Head of caudate nucleus (tissue), 42 donors: Measurements from ENCODE around the gene GARNL3.

Experiments used
- DNase-seq, 42 donors: peaks; one replicate each; pipeline versions ENCODE4 v3.0.0 to v3.0.0-alpha.2; 2020 to 2021; ENCODE audit warnings: mixed read lengths in 7 of 42
- intact Hi-C: fragments of 100-400 bp; cut with DNase I; formaldehyde crosslinking; loops from one replicate; pipeline ENCODE4 v1.15.0; 2022

Gene GARNL3

DNA sequence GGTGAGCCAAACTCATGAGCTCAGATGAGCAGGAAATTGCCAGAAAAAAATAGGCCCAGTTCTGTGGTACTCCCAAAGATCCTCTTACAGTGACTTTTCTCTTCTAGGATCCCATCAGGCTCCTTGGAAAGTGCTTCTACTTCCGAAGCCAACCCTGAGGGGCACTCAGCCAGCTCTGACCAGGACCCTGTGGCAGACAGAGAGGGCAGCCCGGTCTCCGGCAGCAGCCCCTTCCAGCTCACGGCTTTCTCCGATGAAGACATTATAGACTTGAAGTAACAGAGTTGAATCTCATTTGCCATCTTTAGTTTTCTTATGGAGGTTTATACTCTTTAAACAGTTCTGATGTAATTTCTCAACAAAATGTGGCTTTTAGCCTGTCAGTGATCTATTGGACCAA is 128.4 kb downstream of the GARNL3 start:
- intact Hi-C loops: no loop called here
- peak in 1 of 42 donors; percentile 18 for DNase-seq

DNA sequence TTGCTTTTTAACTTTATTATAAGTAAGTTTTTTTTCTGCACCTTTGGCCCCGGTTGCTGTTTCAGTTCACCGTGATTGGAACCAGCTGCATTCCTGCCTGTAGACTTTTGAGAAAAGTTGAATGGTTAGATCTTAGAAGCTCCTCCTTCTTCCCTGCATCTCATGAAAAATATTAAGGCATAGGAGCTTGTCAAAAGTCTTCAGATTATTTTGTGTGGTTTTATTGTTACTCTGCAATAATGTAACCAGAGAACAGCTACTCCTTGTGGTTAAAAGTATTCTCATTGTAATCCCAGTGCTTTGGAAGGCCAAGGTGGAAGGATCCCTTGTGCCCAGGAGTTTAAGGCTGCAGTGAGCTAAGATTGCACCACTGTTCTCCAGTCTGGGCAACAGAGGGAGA is 129.1 kb downstream of the GARNL3 start:
- DNase-seq: no peak
- intact Hi-C loops: no loop called here

- DNase-seq: peak in 18 of 42 donors; percentile 12 to 71 (median 43)
- intact Hi-C loops: loop anchor here (5.0 kb wide), 1 partner anchor 168 kb away; no protein-coding TSS in a partner anchor
Observed at GRCh38 chr9:127395497-127396252, 131.1 kb downstream of the GARNL3 start.

- intact Hi-C loops: loop anchor here (5.0 kb wide), 1 partner anchor 169 kb away; no protein-coding TSS in a partner anchor
- peak in 5 of 42 donors; percentile 7 to 28 (median 15) for DNase-seq
Observed at GRCh38 chr9:127396253-127396807, 131.8 kb downstream of the GARNL3 start.

- intact Hi-C loops: loop anchor here (5.0 kb wide), 1 partner anchor 170 kb away; no protein-coding TSS in a partner anchor
- DNase-seq: peak; percentile 97 to 100 (median 100)
Observed at GRCh38 chr9:127396808-127397645, 132.5 kb downstream of the GARNL3 start, which contains the start of gene SLC2A8. SLC2A8 (plus strand) TSS chr9:127397169; CDS start chr9:127397231, 62 bp downstream.

- peak in 35 of 42 donors; percentile 14 to 66 (median 42) for DNase-seq
- intact Hi-C loops: loop anchor here (5.0 kb wide), 1 partner anchor 170 kb away; no protein-coding TSS in a partner anchor
Observed at GRCh38 chr9:127397646-127398274, 133.2 kb downstream of the GARNL3 start.

- intact Hi-C loops: loop anchor here (5.0 kb wide), 1 partner anchor 171 kb away; no protein-coding TSS in a partner anchor
- DNase-seq: no peak
Observed at GRCh38 chr9:127398275-127398647, 133.7 kb downstream of the GARNL3 start.

DNA sequence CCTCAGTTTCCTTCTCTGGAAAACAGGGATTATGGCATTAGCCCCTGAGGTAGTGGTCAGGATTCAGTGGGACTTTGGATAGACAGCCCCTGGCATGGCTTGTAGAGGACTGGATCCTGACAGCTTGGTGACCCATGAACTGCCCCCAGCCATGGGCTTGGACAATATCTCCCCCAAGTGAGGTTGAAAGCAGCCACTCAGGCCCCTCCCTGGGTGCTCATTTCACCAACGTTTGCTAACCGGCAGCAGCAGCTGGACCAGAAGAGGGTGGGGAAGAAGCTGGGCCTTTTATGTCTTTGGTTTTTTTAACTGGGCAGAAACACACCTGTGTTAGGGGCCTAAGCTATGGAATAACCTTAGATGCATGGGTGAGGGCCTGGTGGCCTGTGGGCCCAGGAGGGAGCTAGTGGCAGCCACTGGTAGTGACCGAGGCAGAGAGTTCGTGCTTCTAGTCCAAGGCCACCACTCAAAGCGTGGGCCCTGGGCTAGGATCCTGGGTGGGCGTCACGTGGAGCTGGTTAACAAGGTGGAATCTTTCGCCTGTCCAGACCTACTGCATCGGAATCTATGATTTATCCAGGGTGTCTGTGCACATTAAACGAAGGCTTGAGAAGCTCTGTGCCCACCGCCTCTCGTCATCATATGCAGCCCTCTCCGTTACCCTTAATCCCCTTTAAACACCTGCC is 134.3 kb downstream of the GARNL3 start:
- intact Hi-C loops: loop anchor here (5.0 kb wide), 1 partner anchor 172 kb away; no protein-coding TSS in a partner anchor
- DNase-seq: peak in 1 of 42 donors; percentile 6

DNA sequence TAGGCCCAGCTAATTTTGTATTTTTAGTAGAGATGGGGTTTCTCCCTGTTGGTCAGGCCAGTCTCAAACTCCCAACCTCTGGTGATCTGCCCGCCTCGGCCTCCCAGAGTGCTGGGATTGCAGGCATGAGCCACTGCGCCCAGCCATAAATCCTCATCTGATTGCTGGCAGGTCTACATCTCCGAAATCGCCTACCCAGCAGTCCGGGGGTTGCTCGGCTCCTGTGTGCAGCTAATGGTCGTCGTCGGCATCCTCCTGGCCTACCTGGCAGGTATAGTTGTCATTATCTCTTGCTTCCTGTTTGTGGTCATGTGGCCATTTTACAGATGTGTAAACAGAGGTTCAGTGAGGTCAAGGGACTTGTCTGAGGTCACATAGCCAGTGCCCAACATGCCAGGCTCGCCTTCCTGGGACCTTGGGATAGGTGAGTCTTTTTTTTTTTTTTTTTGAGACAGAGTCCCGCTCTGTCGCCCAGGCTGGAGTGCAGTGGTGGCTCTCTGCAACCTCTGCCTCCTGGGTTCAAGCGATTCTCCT is 135.2 kb downstream of the GARNL3 start:
- DNase-seq: no peak

DNA sequence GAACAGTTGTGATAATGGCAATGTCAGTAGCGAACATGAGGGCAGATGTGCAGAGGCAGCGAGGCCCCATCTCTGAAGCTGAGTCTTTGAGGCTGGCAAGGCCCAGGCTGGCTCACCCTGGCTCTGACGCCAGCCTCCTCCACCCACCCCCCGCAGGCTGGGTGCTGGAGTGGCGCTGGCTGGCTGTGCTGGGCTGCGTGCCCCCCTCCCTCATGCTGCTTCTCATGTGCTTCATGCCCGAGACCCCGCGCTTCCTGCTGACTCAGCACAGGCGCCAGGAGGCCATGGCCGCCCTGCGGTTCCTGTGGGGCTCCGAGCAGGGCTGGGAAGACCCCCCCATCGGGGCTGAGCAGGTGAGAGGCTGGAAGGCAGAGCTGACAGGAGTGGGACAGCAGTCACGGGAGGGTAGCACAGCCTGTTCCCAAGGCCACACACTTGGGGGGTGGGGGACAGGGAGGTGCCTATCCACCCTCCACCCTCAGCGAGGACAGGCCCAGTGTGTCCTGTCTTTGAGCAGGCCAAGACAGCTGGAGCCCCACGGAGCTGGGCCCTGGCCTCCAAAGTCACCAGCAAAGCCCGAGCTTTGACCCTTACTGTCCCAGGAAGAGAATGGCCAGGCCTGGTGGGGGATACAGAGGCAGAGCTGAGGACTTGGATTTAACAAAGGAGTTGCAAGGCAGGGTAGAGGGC is 138.0 kb downstream of the GARNL3 start:
- intact Hi-C loops: no loop called here
- peak in 27 of 42 donors; percentile 10 to 72 (median 36) for DNase-seq

More for the DNA sequence above, 135.2 kb downstream of the GARNL3 start:
- intact Hi-C loops: loop anchor here (5.0 kb wide), 1 partner anchor 173 kb away; no protein-coding TSS in a partner anchor

DNA sequence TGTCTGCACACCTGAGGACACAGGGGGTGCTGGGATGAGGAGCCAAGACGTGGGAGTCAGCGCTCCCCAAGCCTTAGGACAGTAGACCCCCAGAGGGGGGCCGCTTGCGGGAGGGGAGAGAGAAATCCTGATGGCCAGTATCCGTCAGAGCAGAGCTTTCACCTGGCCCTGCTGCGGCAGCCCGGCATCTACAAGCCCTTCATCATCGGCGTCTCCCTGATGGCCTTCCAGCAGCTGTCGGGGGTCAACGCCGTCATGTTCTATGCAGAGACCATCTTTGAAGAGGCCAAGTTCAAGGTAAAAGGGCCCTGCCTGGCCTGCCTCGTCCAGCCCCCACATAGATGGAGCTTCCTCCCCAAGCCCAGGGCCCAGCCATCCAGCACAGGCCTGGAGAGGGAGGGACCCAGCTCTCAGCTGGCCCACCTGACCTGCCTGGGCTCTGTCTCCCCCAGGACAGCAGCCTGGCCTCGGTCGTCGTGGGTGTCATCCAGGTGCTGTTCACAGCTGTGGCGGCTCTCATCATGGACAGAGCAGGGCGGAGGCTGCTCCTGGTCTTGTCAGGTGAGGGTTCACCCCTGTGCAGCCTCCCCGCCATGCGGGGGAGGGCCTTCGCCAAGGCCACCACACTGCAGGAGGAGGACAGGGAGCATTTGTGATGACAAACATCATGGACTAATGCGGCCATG is 139.1 kb downstream of the GARNL3 start:
- DNase-seq: no peak
- intact Hi-C loops: no loop called here

- intact Hi-C loops: no loop called here
- DNase-seq: no peak
Observed at GRCh38 chr9:127404631-127405030, 140.1 kb downstream of the GARNL3 start.

- no peak for DNase-seq
- intact Hi-C loops: no loop called here
Observed at GRCh38 chr9:127405344-127406125, 141.0 kb downstream of the GARNL3 start.

DNA sequence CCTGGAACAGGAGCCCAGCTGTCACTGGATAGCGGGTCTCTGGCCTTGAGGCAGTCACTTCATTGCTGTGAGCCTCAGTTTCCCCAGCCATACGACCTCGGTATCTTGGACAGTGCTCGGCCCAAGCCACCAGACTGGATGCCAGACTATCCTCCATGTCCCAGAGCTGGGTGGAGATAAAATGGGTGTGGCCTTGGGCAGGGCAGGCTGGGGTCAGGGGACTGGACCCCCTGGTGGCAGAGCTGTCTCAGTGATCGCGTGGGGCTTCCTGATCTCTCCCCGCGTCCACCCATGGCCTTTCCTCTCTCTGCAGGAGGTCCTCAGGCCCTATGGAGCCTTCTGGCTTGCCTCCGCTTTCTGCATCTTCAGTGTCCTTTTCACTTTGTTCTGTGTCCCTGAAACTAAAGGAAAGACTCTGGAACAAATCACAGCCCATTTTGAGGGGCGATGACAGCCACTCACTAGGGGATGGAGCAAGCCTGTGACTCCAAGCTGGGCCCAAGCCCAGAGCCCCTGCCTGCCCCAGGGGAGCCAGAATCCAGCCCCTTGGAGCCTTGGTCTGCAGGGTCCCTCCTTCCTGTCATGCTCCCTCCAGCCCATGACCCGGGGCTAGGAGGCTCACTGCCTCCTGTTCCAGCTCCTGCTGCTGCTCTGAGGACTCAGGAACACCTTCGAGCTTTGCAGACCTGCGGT is 142.4 kb downstream of the GARNL3 start:
- intact Hi-C loops: no loop called here
- no peak for DNase-seq

DNA sequence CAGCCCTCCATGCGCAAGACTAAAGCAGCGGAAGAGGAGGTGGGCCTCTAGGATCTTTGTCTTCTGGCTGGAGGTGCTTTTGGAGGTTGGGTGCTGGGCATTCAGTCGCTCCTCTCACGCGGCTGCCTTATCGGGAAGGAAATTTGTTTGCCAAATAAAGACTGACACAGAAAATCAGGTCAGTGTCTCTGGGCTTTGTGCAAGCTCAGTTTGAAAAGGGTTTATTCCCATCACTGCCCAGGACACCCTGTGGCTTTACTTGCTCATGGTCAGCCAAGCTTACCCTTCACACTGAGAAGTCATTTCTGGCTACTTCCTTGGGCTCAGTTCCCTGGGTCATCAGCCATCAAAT is 142.9 kb downstream of the GARNL3 start:
- intact Hi-C loops: no loop called here
- DNase-seq: no peak

DNA sequence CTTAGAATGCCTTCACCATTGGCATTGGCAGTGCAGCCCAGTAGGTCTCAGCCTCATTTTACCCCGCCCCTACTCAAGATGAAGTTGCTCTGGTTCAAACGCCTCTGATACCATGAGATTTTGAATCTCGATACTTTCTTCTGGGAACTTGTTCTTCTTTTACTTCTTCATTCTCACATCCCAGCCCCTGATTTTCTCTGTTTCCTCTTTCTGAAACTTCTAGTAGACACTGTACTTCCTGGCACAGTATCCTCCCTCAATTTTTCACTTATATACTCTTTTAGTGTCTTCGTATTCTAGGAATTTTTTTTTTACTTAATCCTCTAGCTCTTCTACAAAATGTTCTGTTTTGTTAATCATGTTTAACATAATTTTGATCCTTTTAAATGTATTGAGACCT is 146.5 kb downstream of the GARNL3 start:
- intact Hi-C loops: no loop called here
- DNase-seq: no peak
